ENCODE results near the gene NTMT1.

The NTMT1 gene

DNA sequence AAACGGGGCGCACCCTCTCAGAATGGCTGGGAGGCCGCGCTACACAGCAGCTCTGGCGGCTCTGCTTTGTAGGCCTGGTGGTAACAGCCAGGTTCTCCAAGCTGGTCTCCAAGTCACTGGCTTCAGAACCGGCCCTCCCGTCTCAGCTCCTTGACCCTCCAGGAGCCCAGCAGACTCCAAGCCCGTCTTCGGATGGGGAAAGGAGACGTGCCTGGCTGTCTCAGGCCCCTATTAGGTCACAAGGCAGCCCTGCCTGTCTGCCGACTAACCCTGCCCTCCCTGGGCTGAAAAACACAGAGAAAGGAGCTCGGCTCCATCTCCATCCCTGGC, 13.8 kb downstream of the NTMT1 start:
- peak overlapping the region; percentile 8 for H3K4me3 ChIP-seq (ENCODE audit: low read length)
- no peak for DNase-seq (ENCODE audit: low read depth)
- TF ChIP-seq, protein P1, sequence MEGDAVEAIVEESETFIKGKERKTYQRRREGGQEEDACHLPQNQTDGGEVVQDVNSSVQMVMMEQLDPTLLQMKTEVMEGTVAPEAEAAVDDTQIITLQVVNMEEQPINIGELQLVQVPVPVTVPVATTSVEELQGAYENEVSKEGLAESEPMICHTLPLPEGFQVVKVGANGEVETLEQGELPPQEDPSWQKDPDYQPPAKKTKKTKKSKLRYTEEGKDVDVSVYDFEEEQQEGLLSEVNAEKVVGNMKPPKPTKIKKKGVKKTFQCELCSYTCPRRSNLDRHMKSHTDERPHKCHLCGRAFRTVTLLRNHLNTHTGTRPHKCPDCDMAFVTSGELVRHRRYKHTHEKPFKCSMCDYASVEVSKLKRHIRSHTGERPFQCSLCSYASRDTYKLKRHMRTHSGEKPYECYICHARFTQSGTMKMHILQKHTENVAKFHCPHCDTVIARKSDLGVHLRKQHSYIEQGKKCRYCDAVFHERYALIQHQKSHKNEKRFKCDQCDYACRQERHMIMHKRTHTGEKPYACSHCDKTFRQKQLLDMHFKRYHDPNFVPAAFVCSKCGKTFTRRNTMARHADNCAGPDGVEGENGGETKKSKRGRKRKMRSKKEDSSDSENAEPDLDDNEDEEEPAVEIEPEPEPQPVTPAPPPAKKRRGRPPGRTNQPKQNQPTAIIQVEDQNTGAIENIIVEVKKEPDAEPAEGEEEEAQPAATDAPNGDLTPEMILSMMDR (conservative IDR thresholded peaks at IDR 0.05; ENCODE audit: low read depth, low read length), result no peak

DNA sequence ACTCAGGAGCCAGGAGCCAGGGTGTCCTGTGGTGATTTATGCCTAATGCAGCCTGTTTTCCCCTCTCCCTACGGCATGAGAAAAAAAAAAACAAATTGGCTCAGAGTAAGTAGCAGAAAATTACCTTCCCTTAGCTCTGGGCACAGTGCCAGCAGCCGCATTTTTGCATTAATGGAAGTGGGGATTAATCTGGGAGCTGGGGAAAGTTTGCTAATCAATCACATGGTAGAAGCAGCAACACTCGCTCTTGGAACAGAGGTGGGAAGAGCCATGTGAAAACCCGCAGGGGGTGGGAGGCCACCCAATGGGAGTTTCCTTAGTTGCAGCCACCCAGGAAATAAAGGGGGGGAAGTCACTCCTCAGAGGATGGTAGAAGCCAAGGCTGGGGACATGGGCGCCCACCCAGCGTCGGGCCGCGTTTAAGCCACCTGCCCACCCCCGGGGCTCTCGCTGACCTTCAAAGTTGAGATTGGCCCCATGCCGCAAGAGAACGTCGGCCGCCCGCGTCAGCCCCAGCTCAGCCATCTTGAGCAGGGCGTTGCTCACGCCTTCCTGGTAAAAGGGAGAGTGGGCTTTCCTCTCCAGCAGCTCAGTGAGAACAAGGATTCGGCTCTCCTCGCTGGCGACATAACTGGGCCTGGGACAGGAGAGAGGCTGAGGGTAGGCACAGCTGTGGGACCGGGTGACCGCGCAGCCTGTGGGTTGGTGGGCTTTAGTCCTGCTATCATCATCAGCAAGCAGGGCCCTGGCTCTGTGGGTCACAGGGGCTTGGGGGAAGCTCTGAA, 14.3 kb downstream of the NTMT1 start:
- DNase-seq (ENCODE audit: low read depth), result peak; percentile 98
- H3K4me3 ChIP-seq (ENCODE audit: low read length), result peak overlapping the region; percentile 92

DNA sequence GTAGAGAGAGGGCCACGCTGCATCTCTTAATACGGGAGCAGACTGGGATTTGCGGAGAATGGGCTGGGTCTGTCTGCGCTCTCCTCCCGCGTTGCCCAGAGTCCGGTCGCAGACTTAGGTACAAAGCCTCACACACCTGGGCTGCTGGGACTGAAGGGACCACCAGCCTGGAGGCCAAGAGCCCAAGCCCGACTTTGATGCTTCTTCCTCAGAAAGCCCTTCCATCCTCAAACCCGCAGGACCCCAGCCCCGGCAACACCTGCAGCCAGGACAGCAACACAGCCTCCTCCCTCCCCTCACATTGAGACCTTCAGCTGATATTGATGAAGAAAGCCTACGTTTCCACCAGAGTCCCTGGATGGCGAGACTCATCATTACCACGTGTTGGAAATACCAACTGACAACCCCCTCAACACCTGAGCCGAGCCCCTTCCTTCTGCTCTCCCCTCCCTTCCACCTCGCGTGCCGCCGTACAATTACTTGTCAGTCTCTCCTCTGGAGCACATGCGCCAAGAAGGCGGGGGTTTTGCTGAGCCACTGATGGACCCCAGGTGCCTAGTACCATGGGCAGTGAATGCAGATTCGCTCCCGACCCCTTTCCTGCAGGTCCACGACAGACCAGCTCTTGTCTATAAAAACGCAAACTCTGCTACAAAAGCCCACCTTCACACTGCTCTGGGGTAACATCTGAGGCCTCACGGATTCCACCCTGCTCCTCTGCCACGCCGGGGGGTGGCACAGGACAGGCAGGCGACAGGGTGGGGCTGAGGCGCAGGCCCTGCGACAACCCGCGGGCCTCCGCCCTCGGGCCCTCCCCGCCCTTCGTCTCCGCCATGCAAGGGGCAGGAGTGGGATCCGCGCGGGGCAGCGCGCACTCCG, 15.1 kb downstream of the NTMT1 start:
- TF ChIP-seq, protein P1 (conservative IDR thresholded peaks at IDR 0.05; ENCODE audit: low read depth, low read length), result no peak
- DNase-seq (ENCODE audit: low read depth), result no peak

More for the DNA sequence above, 14.3 kb downstream of the NTMT1 start:
- TF ChIP-seq, protein P1 (conservative IDR thresholded peaks at IDR 0.05; ENCODE audit: low read depth, low read length), result no peak

DNA sequence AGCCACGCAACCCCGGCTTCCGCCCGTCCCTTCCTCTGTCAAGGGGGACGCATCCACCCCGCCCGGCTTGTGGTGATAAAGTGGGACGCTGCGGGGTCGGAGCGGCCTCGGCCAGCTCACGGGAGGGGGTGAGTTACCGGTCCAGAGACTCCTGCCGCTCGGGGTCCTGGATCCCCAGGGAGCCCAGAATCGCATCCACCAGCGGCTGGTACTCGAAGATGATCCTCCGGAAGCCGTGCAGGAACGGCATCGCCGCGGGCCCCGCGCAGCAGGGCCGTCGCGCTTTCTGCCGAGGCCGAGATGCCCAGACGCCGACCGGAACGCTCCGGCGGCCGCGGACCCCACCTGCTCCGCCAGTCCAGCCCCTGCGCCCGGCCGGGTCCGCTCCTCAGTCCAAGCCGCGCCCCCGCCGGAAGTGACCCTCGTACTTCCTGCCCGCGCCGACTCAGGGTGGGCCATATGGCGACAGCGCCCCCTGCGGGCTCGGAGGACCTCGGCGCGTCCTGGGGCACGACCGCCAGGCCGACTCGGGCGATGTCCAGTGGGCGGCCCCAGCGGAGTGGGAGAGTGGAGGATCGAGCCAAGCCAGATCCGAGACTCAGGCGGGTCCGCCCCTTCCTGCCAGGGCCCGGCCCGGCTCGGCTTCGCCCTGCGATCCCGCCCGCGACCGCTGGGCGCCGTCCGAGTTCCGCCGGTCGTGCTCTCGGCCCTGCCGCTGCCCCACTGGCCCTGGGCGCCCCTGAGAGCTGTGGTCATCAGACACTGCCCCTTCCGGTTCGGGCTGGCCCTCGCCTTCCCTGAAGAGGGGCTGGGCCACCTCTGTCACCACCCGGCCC, 16.0 kb downstream of the NTMT1 start, which contains the start of gene ASB6:
Gene ASB6, minus strand, starts transcription at position 402 of the 836 bp plus-strand sequence. Its CDS starts 152 bp downstream, at position 250.
- DNase-seq (ENCODE audit: low read depth), result peak; percentile 84
- H3K4me3 ChIP-seq (ENCODE audit: low read length), result peak within 1 kb of the TSS; percentile 92
- TF ChIP-seq, protein P1 (conservative IDR thresholded peaks at IDR 0.05; ENCODE audit: low read depth, low read length), result peak; percentile 74

More for the DNA sequence above, 15.1 kb downstream of the NTMT1 start:
- peak overlapping the region; percentile 92 for H3K4me3 ChIP-seq (ENCODE audit: low read length)

DNA sequence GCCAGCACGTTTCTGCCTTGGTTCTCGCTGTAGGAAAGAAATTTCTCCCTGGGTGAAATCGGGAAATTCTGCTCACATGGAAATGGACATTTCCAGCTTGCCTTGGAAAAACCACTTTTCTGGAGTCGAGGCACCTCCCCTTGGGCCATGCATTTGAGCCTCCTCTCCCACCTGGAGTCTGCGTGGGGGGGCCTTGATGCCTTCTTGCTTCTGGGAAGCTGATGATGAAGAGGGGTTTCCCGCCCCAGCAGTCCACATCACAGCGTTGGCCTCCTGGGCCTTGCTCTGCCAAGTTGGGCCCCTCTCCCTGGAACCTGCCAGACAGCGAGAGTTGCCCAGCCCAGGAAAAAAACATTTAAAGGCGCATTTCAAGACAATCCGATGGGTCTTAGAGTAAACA, 17.7 kb downstream of the NTMT1 start:
- DNase-seq (ENCODE audit: low read depth), result no peak
- TF ChIP-seq, protein P1 (conservative IDR thresholded peaks at IDR 0.05; ENCODE audit: low read depth, low read length), result no peak
- H3K4me3 ChIP-seq (ENCODE audit: low read length), result no peak overlapping the region

DNA sequence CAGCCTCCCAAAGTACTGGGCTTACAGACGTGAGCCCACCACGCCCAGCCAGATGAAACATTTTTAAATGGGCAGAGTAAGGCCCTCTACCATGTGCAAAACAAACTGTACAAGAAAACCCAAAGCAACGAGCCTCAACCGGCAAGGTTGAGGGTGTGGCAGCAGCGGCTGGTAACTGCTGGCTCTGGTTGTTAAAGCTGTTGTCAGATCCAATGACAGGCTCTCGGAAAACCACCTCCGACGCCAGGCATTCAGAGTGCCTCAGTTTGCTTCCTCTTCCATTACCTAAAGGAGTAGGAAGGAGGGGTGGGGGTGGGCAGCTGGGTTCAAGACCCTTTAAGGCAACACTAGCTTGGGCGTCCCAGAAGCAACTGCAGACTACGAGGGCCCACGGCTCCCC, 18.4 kb downstream of the NTMT1 start:
- no peak for DNase-seq (ENCODE audit: low read depth)
- no peak overlapping the region for H3K4me3 ChIP-seq (ENCODE audit: low read length)
- TF ChIP-seq, protein P1 (conservative IDR thresholded peaks at IDR 0.05; ENCODE audit: low read depth, low read length), result no peak
